ENCODE measurements around the gene DES.

DES gene

GRCh38 chr2:219459460-219460311 lies 41.5 kb downstream of the DES start:
- DNase-seq: no peak

GRCh38 chr2:219460424-219460926 lies 42.3 kb downstream of the DES start:
- DNase-seq: peak; percentile 52

GRCh38 chr2:219461047-219461514 lies 42.9 kb downstream of the DES start:
- no peak for DNase-seq

GRCh38 chr2:219461669-219462068 lies 43.5 kb downstream of the DES start:
- no peak for DNase-seq

- no peak for DNase-seq
Observed at GRCh38 chr2:219462349-219462748, 44.2 kb downstream of the DES start.

- no peak for DNase-seq
Observed at GRCh38 chr2:219464286-219465032, 46.3 kb downstream of the DES start.

GRCh38 chr2:219465659-219466561 lies 47.7 kb downstream of the DES start:
- no peak for DNase-seq

- DNase-seq: no peak
Observed at GRCh38 chr2:219466816-219467735, 48.9 kb downstream of the DES start.

- DNase-seq: no peak
Observed at GRCh38 chr2:219467736-219468075, 49.5 kb downstream of the DES start.

- no peak for DNase-seq
Observed at GRCh38 chr2:219468410-219469185, 50.4 kb downstream of the DES start.

- DNase-seq: no peak
Observed at GRCh38 chr2:219469186-219469724, 51.1 kb downstream of the DES start.

- no peak for DNase-seq
Observed at GRCh38 chr2:219470429-219470828, 52.3 kb downstream of the DES start.

- DNase-seq: no peak
Observed at GRCh38 chr2:219471476-219472371, 53.5 kb downstream of the DES start.

- DNase-seq: no peak
Observed at GRCh38 chr2:219472629-219473187, 54.5 kb downstream of the DES start.

GRCh38 chr2:219473511-219473910 lies 55.3 kb downstream of the DES start:
- no peak for DNase-seq

GRCh38 chr2:219474285-219475060 lies 56.3 kb downstream of the DES start:
- no peak for DNase-seq

- no peak for DNase-seq
Observed at GRCh38 chr2:219475278-219475677, 57.1 kb downstream of the DES start.

All from DMS 273 treated with DMSO at 0.1 percent for 48 hours (cell line).